PC-3 (cell line): ENCODE data around the gene MLPH. TPM values are rescaled to one million over a fixed set of nuclear protein-coding genes. Genes with fewer than 3 reads are reported as not detected.

Experiments
- ATAC-seq: fragments of 200-7000 bp; cut with Tn5 transposase; 2 replicates; pipeline ENCODE4 v1.9.1; 2020; ENCODE audit warnings: mild to moderate bottlenecking, moderate library complexity
- BruUV-seq: library from RNA; stranded (reverse); fragments of 400-500 nt; replicated peaks from 2 replicates; lab custom pipeline; 2021; lab: Mats Ljungman, UMichigan
- CTCF ChIA-PET: fragments of 300-600 bp; sonication (Branson Sonifier 250); formaldehyde crosslinking; loops from one replicate; lab custom pipeline; 2022; ENCODE audit warnings: antibody characterized with exemption; lab: Charles Lee
- POLR2A ChIA-PET: fragments of 300-600 bp; sonication (Branson Sonifier 250); formaldehyde crosslinking; loops from one replicate; lab custom pipeline; 2022; ENCODE audit warnings: antibody characterized with exemption; ENCODE audit not compliant: unreplicated experiment; lab: Charles Lee
- DNase-seq: peaks from one replicate; pipeline ENCODE4 v3.0.0-alpha.2; 2015
- H2AFZ ChIP-seq: fragments of 300-600 bp; sonication (generic); 2 replicates; pipeline ENCODE4 v1.6.0; 2016; ENCODE audit warnings: antibody characterized with exemption, low read length
- H3F3A ChIP-seq: fragments of 300-600 bp; sonication (generic); one replicate; pipeline ENCODE4 v1.6.0; 2017; ENCODE audit warnings: antibody characterized with exemption, low read length, control low read depth, mild to moderate bottlenecking; ENCODE audit not compliant: unreplicated experiment
- H3K27ac ChIP-seq: fragments of 300-600 bp; sonication (generic); 2 replicates; pipeline ENCODE4 v1.5.1; 2016; ENCODE audit warnings: mild to moderate bottlenecking, low read length
- H3K27me3 ChIP-seq: fragments of 300-600 bp; sonication (generic); 2 replicates; pipeline ENCODE4 v1.6.1; 2016; ENCODE audit warnings: low read length, mixed read lengths
- H3K36me3 ChIP-seq: fragments of 300-600 bp; sonication (generic); 2 replicates; pipeline ENCODE4 v1.6.1; 2016; ENCODE audit warnings: low read depth, mixed run types, low read length, mixed read lengths
- H3K4me1 ChIP-seq: fragments of 300-600 bp; sonication (generic); 2 replicates; pipeline ENCODE4 v1.5.1; 2016; ENCODE audit warnings: low read length; ENCODE audit not compliant: insufficient read depth
- H3K4me2 ChIP-seq: fragments of 300-600 bp; sonication (generic); 2 replicates; pipeline ENCODE4 v1.6.0; 2016; ENCODE audit warnings: low read length
- H3K4me3 ChIP-seq: fragments of 300-600 bp; sonication (generic); 2 replicates; pipeline ENCODE4 v1.5.1; 2016; ENCODE audit warnings: mild to moderate bottlenecking, low read length, mixed read lengths
- H3K79me2 ChIP-seq: fragments of 300-600 bp; sonication (generic); 2 replicates; pipeline ENCODE4 v1.6.1; 2017; ENCODE audit warnings: low read length, mixed read lengths
- H3K9ac ChIP-seq: fragments of 300-600 bp; sonication (generic); 2 replicates; pipeline ENCODE4 v1.6.0; 2016; ENCODE audit warnings: mild to moderate bottlenecking, low read length
- H3K9me2 ChIP-seq: fragments of 300-600 bp; sonication (generic); replicated peaks from 2 replicates; pipeline ENCODE4 v1.6.1; 2016; ENCODE audit warnings: mixed run types, low read length, mixed read lengths
- H3K9me3 ChIP-seq: fragments of 300-600 bp; sonication (generic); 2 replicates; pipeline ENCODE4 v1.6.1; 2016; ENCODE audit warnings: low read length, mixed read lengths
- H4K20me1 ChIP-seq: fragments of 300-600 bp; sonication (generic); 2 replicates; pipeline ENCODE4 v1.6.1; 2016; ENCODE audit warnings: low read length, mixed read lengths
- CTCF ChIP-seq: fragments of 300-600 bp; sonication (generic); conservative IDR thresholded peaks from 2 replicates; pipeline ENCODE4 v1.5.1; 2017; ENCODE audit warnings: antibody characterized with exemption, low read depth, mild to moderate bottlenecking, low read length
- EZH2 ChIP-seq: fragments of 300-600 bp; sonication (generic); IDR thresholded peaks from one replicate; pipeline ENCODE4 v1.6.1; 2017; ENCODE audit warnings: antibody characterized with exemption, mild to moderate bottlenecking, low read length; ENCODE audit not compliant: unreplicated experiment
- EZH2phosphoT487 ChIP-seq: fragments of 300-600 bp; sonication (generic); IDR thresholded peaks from 2 replicates; pipeline ENCODE4 v1.6.1; 2018; ENCODE audit warnings: mild to moderate bottlenecking, antibody characterized with exemption, low read length, borderline replicate concordance
- intact Hi-C: fragments of 100-400 bp; cut with micrococcal nuclease; formaldehyde crosslinking; loops from 2 replicates; pipeline ENCODE4 v1.9.0; 2023
- total RNA-seq: library from RNA; depleted of rRNA; stranded (reverse); fragments of >200 nt; gene quantifications from 2 replicates; pipeline ENCODE4 v1.2.3, GENCODE V29; 2014

Gene MLPH
- total RNA-seq, 1 experiment from 2014 or later, result 201 TPM

DNA sequence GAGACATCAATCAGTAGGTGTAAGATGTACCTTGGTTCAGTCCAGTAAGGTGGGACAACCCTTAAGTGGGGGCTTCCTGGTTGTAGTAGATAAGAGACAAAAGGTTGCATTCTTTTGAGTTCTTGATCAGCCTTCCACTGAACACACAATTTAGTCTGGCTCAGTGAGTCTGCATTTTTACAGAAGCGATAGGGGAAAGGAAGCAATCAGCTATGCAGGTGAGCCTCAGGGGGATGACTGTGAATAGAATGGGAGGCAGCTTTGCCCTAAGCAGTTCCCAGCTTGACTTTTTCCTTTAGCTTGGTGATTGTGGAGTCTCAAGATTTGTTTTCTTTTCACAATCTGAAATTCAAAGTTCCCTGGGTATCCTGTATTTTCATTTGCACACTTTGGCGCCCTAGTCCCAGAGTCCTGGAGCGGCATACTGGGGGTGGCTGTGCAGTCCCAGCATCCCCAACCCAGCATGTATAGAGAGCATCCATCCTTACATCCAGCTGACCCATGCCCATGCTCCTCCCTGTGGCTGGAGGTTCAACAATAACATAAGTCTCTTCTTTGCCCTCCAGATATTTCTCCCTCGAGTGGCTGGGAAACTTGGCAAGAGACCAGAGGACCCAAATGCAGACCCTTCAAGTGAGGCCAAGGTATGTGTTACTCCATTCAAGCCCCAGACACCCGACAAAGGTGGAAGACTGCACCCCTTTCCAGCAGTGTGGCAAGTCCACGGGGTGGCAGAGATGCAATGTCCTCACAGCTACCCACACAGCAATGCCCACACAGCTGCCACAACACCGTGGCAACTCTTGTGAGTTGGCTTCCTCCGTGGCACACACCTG, 59.2 kb downstream of the MLPH start:
- no peak for ATAC-seq
- Histone ChIP-seq H3K9me3 (no peaks in the 10 kb centered on the region), H3K79me2 (no peaks in the 10 kb centered on the region), H3K4me1 (no peaks in the 10 kb centered on the region), H3K9ac (no peak overlapping the region), H4K20me1 (no peaks in the 10 kb centered on the region), H3K36me3 (peaks cover 50% of the 10 kb centered on the region), H3K4me2 (no peak overlapping the region), H3K27me3 (no peaks in the 10 kb centered on the region), H3K9me2 (no peaks in the 10 kb centered on the region), H3K27ac (no peak overlapping the region), H3K4me3 (no peak overlapping the region), H2AFZ (no peak overlapping the region), H3F3A (no peaks in the 10 kb centered on the region)
- TF ChIP-seq CTCF (no peak), EZH2phosphoT487 (no peak)
- intact Hi-C loops, result no loop called here
- DNase-seq, result no peak
- no TSS peak for BruUV-seq
- CTCF ChIA-PET, result interaction anchor here (0.6 kb wide), 1 partner anchor 31 kb away, joined by 3 read pairs; no protein-coding TSS in a partner anchor
- POLR2A ChIA-PET, result no interaction called here

- CTCF ChIA-PET, result interaction anchor here (0.6 kb wide), 1 partner anchor 30 kb away, joined by 3 read pairs; no protein-coding TSS in a partner anchor
- no peak overlapping the region for H3K27ac ChIP-seq
- no peaks in the 10 kb centered on the region for H4K20me1 ChIP-seq
- no peak for TF ChIP-seq EZH2
- no peak for TF ChIP-seq CTCF
- TF ChIP-seq EZH2phosphoT487, result no peak
- H2AFZ ChIP-seq, result no peak overlapping the region
- no peaks in the 10 kb centered on the region for H3K9me3 ChIP-seq
- H3K4me1 ChIP-seq, result no peaks in the 10 kb centered on the region
- intact Hi-C loops, result no loop called here
- H3K36me3 ChIP-seq, result peaks cover 56% of the 10 kb centered on the region
- no peaks in the 10 kb centered on the region for H3K9me2 ChIP-seq
- no peak overlapping the region for H3K4me3 ChIP-seq
- ATAC-seq (no peak), DNase-seq (no peak)
- no peak overlapping the region for H3K4me2 ChIP-seq
- BruUV-seq, result no TSS peak
- H3K79me2 ChIP-seq, result no peaks in the 10 kb centered on the region
- no peaks in the 10 kb centered on the region for H3K27me3 ChIP-seq
- no peaks in the 10 kb centered on the region for H3F3A ChIP-seq
- POLR2A ChIA-PET, result no interaction called here
- no peak overlapping the region for H3K9ac ChIP-seq
These were observed 59.9 kb downstream of the MLPH start for GRCh38 chr2:237546876-237547395.
